Fibroblast of skin of scalp (primary cell): Measurements from ENCODE around the gene LRBA. TPM values are rescaled to one million over a fixed set of nuclear protein-coding genes. Genes with fewer than 3 reads are reported as not detected.
A peak's percentile ranks its signal among the peaks of the same experiment; 100 is the strongest.
"Not testable (repeated sequence)": the region's sequence is repeated elsewhere in the genome, so short reads cannot be mapped to it uniquely, and the experiment has no call there.

Source experiments
- DNase-seq: peaks from one replicate; pipeline ENCODE4 v3.0.0-alpha.2; 2013
- polyA plus RNA-seq, 2 experiments: library from polyadenylated mRNA; unstranded; fragments of 120-200 nt; gene quantifications; one replicate each; pipeline ENCODE4 v1.2.1, GENCODE V29; 2013; ENCODE audit not compliant: insufficient read length in 2 of 2

LRBA gene, protein sequence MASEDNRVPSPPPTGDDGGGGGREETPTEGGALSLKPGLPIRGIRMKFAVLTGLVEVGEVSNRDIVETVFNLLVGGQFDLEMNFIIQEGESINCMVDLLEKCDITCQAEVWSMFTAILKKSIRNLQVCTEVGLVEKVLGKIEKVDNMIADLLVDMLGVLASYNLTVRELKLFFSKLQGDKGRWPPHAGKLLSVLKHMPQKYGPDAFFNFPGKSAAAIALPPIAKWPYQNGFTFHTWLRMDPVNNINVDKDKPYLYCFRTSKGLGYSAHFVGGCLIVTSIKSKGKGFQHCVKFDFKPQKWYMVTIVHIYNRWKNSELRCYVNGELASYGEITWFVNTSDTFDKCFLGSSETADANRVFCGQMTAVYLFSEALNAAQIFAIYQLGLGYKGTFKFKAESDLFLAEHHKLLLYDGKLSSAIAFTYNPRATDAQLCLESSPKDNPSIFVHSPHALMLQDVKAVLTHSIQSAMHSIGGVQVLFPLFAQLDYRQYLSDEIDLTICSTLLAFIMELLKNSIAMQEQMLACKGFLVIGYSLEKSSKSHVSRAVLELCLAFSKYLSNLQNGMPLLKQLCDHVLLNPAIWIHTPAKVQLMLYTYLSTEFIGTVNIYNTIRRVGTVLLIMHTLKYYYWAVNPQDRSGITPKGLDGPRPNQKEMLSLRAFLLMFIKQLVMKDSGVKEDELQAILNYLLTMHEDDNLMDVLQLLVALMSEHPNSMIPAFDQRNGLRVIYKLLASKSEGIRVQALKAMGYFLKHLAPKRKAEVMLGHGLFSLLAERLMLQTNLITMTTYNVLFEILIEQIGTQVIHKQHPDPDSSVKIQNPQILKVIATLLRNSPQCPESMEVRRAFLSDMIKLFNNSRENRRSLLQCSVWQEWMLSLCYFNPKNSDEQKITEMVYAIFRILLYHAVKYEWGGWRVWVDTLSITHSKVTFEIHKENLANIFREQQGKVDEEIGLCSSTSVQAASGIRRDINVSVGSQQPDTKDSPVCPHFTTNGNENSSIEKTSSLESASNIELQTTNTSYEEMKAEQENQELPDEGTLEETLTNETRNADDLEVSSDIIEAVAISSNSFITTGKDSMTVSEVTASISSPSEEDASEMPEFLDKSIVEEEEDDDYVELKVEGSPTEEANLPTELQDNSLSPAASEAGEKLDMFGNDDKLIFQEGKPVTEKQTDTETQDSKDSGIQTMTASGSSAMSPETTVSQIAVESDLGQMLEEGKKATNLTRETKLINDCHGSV (N-terminal part only)
- 12.0 TPM for polyA plus RNA-seq (2013, experiment 1 of 2; ENCODE audit: insufficient read length)
- 14.2 TPM for polyA plus RNA-seq (2013, experiment 2 of 2; ENCODE audit: insufficient read length)

DNA sequence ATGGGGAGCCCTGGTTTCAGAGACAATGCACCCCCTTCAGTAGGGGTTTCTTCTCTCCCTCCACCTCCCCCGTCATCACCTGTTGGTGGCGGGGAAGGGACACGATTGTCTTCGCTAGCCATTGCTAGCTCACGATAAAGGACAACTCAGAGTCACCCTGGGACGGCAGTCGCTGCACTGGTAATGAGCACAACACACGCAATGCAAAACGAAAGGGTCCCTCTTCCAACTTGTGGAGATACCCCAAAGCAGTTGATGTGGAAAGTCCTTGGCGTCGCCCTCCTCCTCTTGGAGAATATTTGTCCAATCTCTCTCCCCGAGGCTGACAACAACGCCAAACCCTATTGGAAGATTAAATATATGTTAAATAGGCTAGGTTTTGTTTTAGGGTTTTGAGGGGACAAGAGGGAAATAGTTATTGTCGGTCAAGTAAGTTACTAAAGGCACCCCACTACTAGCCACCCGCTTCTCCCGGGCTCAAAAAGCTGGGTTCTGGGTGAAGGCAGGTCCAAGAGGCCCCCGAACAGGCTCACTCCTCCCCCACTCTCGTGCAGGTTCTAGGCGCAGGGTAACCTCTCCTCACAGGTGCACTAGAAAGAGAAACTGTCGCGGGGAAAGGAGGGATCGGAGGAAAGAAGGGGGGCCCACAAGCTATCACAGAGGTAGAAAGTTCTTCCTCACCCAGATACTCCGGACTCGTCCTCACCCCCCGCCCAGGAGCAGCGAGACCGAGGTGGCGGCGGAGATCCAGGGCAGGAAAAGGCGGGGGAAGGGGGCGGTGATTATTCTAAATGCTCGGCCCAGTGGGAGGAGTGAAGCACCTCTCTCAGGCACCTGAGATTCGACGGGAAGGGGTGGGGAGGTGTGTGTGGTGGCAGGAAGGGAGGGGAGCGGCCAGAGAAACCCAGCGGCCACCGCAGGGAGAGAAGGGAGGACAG is at the start of gene LRBA:
Gene LRBA, minus strand, starts transcription at position 764 of the 938 bp plus-strand sequence. Its CDS starts 642 bp downstream, at position 122.
- peak; percentile 22 for DNase-seq

DNA sequence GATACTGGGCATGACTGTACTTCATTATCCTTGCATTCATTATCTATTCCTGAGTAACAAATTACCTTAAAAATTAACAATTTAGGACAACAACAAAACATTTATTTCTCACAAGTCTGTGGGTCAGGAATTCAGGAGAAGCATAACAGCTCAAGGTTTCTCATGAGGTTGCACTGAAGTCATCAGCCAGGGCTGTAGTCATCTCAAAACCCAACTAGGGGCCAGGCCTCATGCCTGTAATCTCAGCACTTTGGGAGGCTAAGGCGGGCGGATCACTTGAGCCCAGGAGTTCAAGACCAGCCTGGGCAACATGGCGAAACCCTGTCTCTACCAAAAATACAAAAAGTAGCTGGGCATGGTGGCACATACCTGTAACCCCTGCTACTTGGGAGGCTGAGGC is 48.1 kb upstream of the LRBA start:
- not testable (repeated sequence) for DNase-seq

DNA sequence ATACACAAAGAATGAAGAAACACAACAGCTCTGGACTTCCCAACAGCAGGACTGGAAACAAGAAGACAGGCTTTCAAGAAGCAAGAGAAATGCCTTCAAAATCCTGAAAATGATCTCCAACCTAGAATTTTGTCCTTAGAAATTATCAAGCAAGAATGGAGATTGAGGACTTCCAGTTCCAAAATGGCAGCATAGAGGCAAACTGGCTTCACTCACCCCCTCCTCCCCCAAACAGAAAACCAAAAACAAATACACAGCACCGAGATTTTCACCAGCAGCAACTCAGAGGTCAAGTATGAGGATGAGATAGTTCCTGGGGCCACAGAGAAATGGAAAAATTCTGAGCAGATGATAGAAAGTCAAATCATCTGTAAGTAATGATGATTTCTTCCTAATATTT is 40.5 kb upstream of the LRBA start:
- no peak for DNase-seq

DNA sequence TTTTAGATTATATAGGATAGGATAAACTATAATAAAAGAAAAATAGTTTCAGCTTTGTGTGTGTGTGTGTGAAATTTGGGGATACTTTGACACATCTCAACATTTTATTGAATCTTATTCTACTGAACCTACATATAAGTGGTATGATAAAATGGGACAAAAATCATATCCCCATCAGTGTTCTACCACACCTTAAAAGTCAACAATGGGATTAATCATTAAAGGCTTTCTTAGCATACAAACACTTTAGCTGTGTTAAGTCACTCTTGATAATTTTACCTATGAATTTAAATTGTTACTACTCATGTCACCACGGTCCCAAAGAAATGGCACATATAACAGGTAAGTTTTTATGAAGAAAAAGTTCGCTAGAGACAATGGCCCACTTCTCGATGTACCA is 37.7 kb upstream of the LRBA start:
- no peak for DNase-seq

DNA sequence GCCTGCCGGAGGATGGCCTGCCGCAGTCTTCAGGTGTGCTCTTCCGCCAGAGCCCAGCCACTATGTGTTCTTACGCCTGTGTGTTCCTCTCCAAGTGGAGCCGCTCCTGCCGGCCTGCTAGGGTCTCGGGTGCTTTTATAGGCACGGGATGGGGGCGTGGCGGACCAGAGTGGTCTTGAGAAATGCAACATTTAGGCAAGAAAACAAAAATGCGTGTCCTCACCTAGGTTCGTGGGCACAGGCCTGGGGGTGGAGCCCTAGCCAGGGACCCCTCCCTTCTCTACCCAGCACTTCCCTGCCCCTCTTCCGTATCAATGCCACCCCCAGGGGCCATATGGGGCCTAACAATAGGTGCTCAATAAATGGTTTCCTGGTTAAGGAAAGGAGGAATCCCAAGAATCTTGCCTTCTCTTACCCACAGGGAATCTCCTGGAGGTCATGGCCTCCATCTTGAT is 34.4 kb upstream of the LRBA start:
- no peak for DNase-seq

DNA sequence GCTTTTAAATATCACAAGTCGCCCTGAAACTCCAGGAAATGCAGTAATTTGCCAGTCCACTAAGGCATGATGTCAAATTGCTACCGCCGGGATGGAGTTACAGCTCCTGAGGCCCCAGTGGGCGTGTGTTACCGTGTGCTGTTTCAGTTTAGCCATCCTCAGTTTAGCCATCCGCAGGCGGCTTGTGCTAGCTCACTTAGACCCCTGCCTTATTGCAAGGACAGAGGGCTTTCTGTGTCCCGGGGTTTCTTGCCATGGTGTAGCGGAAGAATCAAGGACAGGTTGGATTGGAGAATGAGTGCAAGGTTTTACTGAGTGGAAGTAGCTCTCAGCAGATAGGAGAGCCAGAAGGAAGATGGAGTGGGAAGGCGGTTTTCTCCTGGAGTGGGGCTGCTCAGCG is 33.8 kb upstream of the LRBA start:
- DNase-seq, result no peak

GRCh38 chr4:151046609-151047008 is 31.5 kb upstream of the LRBA start:
- DNase-seq, result no peak

GRCh38 chr4:151045907-151046306 is 30.8 kb upstream of the LRBA start:
- DNase-seq, result no peak

- DNase-seq, result no peak
These were observed 28.9 kb upstream of the LRBA start for GRCh38 chr4:151043803-151044515.

GRCh38 chr4:151039733-151040132 is 24.6 kb upstream of the LRBA start:
- no peak for DNase-seq

DNA sequence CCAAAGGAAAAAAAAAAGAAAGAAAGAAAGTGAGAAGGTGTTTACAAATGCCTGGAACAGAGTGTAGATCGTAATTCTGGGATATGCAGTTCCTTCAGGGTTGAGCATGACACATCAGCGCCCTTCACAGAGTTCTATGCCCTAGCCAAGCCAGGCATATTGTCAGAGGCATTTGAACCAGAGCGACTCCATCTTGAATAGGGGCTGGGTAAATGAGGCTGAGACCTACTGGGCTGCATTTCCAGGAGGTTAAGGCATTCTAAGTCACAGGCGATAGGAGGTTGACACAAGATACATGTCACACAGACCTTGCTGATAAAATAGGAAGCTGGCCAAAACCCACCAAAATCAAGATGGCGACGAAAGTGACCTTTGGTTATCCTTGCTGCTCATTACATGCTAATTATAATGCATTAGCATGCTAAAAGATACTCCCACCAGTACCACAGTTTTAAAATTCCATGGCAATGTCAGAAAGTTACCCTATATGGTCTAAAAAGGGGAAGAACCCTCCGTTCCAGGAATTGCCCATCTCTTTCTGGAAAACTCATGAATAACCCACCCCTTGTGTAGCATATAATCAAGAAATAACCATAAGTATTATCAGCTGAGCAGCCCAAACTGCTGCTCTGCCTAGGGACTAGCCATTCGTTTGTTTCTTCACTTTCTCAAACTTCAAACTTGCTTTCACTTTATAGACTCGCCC is 23.5 kb upstream of the LRBA start:
- no peak for DNase-seq

DNA sequence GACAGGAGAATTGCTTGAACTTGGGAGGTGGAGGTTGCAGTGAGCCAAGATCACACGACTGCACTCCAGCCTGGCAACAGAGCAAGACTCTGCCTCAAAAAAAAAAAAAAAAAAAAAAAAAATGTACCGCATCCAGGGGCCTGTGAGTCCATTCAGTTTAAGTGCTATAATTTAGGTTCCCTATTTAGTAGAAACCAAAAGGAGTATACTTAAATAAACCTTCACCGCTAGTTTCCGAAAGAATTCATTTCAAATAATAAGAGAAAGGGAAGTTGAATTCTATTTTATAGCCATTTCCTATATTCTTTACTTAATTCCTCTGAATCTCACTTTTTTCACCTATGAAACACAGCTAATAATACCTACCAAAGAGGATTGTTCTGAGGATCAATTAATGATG is 20.8 kb upstream of the LRBA start:
- no peak for DNase-seq

GRCh38 chr4:151035328-151035727 is 20.2 kb upstream of the LRBA start:
- DNase-seq, result no peak

DNA sequence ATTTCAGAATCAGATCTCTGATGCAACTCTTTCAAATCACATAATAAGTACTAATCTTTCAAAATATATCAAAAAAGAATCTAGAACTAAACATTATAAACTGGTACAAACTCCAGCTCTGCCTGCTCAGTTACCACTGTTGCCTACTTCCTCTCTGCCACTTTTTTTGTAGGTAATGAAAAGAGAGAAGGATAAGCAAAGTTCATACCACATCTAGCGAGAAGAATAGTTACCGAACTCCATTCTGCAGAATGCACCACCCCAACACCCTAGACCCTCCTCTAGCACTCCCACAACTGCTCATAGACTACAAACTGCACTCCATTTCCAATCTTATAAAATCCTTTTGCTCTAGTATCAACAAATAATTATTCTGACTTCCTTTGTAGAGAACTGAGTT is 19.7 kb upstream of the LRBA start:
- no peak for DNase-seq

DNA sequence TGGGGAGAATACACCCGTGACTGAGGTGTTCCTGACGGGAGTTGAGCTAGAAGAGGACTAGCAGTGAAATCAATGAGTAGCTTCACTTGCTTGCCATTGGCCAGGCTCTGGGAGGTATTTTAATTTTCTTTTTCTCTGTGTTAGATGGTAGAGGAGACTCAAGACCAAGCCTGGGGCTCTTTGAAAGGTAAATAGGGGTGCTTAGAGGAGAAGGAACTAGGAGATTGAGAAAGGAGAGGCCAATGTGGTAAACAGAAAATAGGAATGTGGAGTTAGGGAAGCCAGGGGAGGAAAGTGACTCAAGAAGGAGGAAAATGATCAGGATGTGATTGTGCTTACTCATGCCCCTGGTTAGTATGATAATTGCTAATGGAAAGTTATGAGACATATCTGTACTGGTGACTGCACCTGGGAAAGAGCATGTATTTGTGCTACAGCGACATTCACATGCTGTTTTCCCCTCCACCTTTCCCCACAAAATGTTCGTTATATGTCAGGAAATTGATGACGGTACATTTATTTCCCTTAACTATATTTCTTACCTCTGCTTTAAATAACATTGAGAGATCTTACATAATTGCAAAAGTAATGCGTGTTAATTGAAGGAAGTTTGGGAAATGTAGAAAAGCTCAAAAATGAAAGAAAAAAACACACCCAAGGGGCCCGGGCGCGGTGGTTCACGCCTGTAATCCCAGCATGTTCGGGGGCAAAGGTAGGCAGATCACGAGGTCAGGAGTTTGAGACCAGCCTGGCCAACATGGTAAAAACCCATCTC is 16.9 kb upstream of the LRBA start:
- peak; percentile 15 for DNase-seq

GRCh38 chr4:151029537-151029936 is 14.5 kb upstream of the LRBA start:
- DNase-seq, result no peak

DNA sequence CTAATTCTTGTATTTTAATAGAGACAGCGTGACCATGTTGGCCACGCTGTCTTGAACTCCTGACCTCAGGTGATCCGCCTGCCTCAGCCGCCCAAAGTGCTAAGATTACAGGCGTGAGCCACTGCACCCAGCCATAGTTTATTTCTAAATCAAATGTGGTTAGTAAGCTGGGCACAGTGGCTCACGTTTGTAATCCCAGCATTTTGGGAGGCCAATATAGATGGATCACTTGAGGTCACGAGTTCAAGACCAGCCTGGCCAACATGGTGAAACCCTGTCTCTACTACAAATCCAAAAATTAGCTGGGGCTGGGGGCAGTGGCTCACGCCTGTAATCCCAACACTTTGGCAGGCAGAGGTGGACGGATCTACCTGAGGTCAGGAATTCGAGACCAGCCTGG is 13.9 kb upstream of the LRBA start:
- DNase-seq, result not testable (repeated sequence)

DNA sequence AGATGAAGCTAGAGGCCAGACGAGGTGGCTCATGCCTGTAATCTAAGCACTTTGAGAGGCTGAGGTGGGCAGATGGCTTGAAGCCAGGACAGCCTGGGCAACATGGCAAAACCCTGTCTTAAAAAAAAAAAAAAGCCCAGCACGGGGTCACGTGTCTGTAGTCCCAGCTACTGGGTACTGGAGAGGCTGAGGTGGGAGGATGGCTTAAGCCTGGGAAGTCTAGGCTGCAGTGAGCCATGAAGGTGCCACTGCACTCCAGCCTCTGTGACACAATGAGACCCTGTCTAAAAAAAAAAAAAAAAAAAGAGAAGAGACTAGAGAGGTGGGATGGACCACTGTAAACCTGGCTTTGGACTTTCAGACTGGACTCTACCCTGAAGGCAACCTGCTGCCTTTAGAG is 10.7 kb upstream of the LRBA start:
- DNase-seq, result no peak

- no peak for DNase-seq
These were observed 7.5 kb upstream of the LRBA start for GRCh38 chr4:151022586-151022985.
